ENCODE data around the gene AUTS2.

GRCh38 chr7:69625798-69626197 lies 27.5 kb downstream of the AUTS2 start:
- TF ChIP-seq EZH2 (IDR thresholded peaks at IDR 0.05; ENCODE audit: borderline replicate concordance, insufficient read depth, low read length, poor library complexity, severe bottlenecking): no peak
- TF ChIP-seq CTCF (IDR thresholded peaks at IDR 0.05; ENCODE audit: poor library complexity, severe bottlenecking): no peak
- no peak for TF ChIP-seq POLR2AphosphoS5 (IDR thresholded peaks at IDR 0.05)
- TF ChIP-seq MXI1 (conservative IDR thresholded peaks at IDR 0.05; ENCODE audit: poor library complexity, severe bottlenecking): no peak
- no peak for TF ChIP-seq TAF1 (IDR thresholded peaks at IDR 0.05; ENCODE audit: low read depth)
- TF ChIP-seq REST (IDR thresholded peaks at IDR 0.05; ENCODE audit: borderline replicate concordance): no peak
- TF ChIP-seq RAD21 (conservative IDR thresholded peaks at IDR 0.05): no peak
- TF ChIP-seq EP300 (conservative IDR thresholded peaks at IDR 0.05; ENCODE audit: poor library complexity, severe bottlenecking): no peak
